GM12878 (cell line): ENCODE measurements around the gene MTO1. TPM values are rescaled to one million over a fixed set of nuclear protein-coding genes. Genes with fewer than 3 reads are reported as not detected.

Experiments
- EZH2 ChIP-seq: IDR thresholded peaks from 2 replicates; pipeline ENCODE4 v1.6.1; 2012; ENCODE audit warnings: low read depth, mild to moderate bottlenecking, control low read depth, inconsistent platforms, low read length, borderline replicate concordance; ENCODE audit not compliant: control insufficient read depth
- KLF5 ChIP-seq: fragments of 450-650 bp; IDR thresholded peaks from 2 replicates; pipeline ENCODE4 v1.6.1; 2014; ENCODE audit warnings: mild to moderate bottlenecking; ENCODE audit not compliant: partially characterized antibody
- MTA3 ChIP-seq: IDR thresholded peaks from 2 replicates; pipeline ENCODE4 v1.6.1; 2012; ENCODE audit warnings: low read length, inconsistent platforms, borderline replicate concordance
- RBBP5 ChIP-seq: fragments of 200-600 bp; sonication (generic); conservative IDR thresholded peaks from 2 replicates; pipeline ENCODE4 v1.6.1; 2016
- SIN3A ChIP-seq: IDR thresholded peaks from 2 replicates; pipeline ENCODE4 v1.6.1; 2012; ENCODE audit warnings: low read depth, low read length, improper control_type of control experiment
- STAT1 ChIP-seq: fragments of 450-650 bp; conservative IDR thresholded peaks from 2 replicates; pipeline ENCODE4 v1.6.1; 2014; ENCODE audit warnings: antibody characterized with exemption, mild to moderate bottlenecking
- SUPT20H ChIP-seq: IDR thresholded peaks from 2 replicates; pipeline ENCODE4 v1.6.1; 2011; ENCODE audit warnings: low read depth, mild to moderate bottlenecking, low read length, moderate library complexity, borderline replicate concordance; ENCODE audit not compliant: control insufficient read depth
- ZNF217 ChIP-seq: fragments of 450-650 bp; IDR thresholded peaks from 2 replicates; pipeline ENCODE4 v1.6.1; 2017; ENCODE audit warnings: antibody characterized with exemption, mild to moderate bottlenecking
- ZNF24 ChIP-seq: fragments of 450-650 bp; IDR thresholded peaks from 2 replicates; pipeline ENCODE4 v1.6.1; 2017; ENCODE audit warnings: antibody characterized with exemption, mild to moderate bottlenecking
- ZNF274 ChIP-seq: IDR thresholded peaks from one replicate; pipeline ENCODE4 v1.8.0; 2011; ENCODE audit not compliant: insufficient read length, insufficient read depth
- polyA plus RNA-seq, 11 experiments: library from polyadenylated mRNA; depleted of rRNA in 4 of 11; unstranded in 6 of 11; stranded (reverse) in 5 of 11; fragments of >200 nt; fragmentation: Nextera tagmentation in 4 of 11; fragmentation: Illumina TruSeq in 1 of 11; extraction: Ambion mirVana in 4 of 11; extraction: Trizol in 1 of 11; gene quantifications; 1 replicate in 1 of 11; 2 replicates in 10 of 11; pipeline versions ENCODE4 v1.2.1 to v1.2.3, GENCODE V29; 2011 to 2016; ENCODE audit warnings: inconsistent platforms in 2 of 11, missing spikeins in 2 of 11, low read depth in 1 of 11
- total RNA-seq, 4 experiments: library from RNA; depleted of rRNA in 3 of 4; stranded (reverse); fragments of >200 nt in 3 of 4; fragmentation: Illumina TruSeq in 1 of 4; extraction: Trizol in 1 of 4; gene quantifications; 2 replicates each; pipeline versions ENCODE4 v1.2.1 to v1.2.3, GENCODE V29; 2013 to 2021
- TF ChIP-seq, protein P1 (sequence below): fragments of 450-650 bp; IDR thresholded peaks from 2 replicates; pipeline ENCODE4 v1.6.1; 2017; ENCODE audit warnings: mild to moderate bottlenecking, moderate library complexity
- TF ChIP-seq, protein P2 (sequence below): fragments of 450-650 bp; IDR thresholded peaks from 2 replicates; pipeline ENCODE4 v1.6.1; 2017; ENCODE audit warnings: mild to moderate bottlenecking, low read depth, inconsistent platforms; ENCODE audit not compliant: poor library complexity, severe bottlenecking
- TF ChIP-seq, protein P3 (sequence below): fragments of 450-650 bp; IDR thresholded peaks from 2 replicates; pipeline ENCODE4 v1.6.1; 2017; ENCODE audit warnings: antibody characterized with exemption, mild to moderate bottlenecking, moderate library complexity
- TF ChIP-seq, protein P4 (sequence below): fragments of 450-650 bp; IDR thresholded peaks from 2 replicates; pipeline ENCODE4 v1.6.1; 2018; ENCODE audit warnings: mild to moderate bottlenecking, low read depth, moderate library complexity; ENCODE audit not compliant: partially characterized antibody
- TF ChIP-seq, protein P5 (sequence below): IDR thresholded peaks from 2 replicates; pipeline ENCODE4 v1.6.1; 2012; ENCODE audit warnings: low read length, inconsistent platforms

Gene MTO1
- total and polyA plus RNA-seq, 10 of the 15 experiments (the other 5 are each of a cell fraction or from before 2014, with no cell fraction given): 24.8 to 53.6 (median 33.1) TPM

DNA sequence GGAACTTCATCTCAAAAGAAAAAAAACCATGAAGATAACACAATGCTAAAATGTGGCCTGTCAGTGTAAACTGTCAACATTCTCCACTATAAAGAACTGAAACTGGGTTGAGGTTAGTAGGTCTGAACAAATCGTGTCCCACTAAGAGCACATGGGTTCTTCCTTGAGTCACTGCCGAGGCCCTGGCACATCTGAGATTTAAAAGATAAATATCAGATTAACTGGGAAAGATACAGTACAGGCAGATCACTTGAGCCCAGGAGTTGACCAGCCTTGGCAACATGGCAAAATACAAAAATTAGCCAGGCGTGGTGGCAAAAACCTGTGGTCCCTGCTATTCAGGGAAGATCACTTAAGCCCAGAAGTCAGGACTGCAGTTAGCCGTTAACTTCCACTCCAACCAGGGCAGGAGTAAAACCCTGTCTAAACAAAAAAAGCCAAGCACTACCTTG lies 53.7 kb downstream of the MTO1 start (continued):
- TF ChIP-seq, protein P1, sequence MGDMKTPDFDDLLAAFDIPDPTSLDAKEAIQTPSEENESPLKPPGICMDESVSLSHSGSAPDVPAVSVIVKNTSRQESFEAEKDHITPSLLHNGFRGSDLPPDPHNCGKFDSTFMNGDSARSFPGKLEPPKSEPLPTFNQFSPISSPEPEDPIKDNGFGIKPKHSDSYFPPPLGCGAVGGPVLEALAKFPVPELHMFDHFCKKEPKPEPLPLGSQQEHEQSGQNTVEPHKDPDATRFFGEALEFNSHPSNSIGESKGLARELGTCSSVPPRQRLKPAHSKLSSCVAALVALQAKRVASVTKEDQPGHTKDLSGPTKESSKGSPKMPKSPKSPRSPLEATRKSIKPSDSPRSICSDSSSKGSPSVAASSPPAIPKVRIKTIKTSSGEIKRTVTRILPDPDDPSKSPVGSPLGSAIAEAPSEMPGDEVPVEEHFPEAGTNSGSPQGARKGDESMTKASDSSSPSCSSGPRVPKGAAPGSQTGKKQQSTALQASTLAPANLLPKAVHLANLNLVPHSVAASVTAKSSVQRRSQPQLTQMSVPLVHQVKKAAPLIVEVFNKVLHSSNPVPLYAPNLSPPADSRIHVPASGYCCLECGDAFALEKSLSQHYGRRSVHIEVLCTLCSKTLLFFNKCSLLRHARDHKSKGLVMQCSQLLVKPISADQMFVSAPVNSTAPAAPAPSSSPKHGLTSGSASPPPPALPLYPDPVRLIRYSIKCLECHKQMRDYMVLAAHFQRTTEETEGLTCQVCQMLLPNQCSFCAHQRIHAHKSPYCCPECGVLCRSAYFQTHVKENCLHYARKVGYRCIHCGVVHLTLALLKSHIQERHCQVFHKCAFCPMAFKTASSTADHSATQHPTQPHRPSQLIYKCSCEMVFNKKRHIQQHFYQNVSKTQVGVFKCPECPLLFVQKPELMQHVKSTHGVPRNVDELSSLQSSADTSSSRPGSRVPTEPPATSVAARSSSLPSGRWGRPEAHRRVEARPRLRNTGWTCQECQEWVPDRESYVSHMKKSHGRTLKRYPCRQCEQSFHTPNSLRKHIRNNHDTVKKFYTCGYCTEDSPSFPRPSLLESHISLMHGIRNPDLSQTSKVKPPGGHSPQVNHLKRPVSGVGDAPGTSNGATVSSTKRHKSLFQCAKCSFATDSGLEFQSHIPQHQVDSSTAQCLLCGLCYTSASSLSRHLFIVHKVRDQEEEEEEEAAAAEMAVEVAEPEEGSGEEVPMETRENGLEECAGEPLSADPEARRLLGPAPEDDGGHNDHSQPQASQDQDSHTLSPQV: no peak
- TF ChIP-seq KLF5 (no peak), ZNF274 (no peak), RBBP5 (no peak), SUPT20H (no peak), MTA3 (no peak), ZNF217 (no peak; the same call in 1 of the 2 replicates), SIN3A (no peak), STAT1 (no peak), ZNF24 (no peak), EZH2 (no peak)
- TF ChIP-seq, protein P2, sequence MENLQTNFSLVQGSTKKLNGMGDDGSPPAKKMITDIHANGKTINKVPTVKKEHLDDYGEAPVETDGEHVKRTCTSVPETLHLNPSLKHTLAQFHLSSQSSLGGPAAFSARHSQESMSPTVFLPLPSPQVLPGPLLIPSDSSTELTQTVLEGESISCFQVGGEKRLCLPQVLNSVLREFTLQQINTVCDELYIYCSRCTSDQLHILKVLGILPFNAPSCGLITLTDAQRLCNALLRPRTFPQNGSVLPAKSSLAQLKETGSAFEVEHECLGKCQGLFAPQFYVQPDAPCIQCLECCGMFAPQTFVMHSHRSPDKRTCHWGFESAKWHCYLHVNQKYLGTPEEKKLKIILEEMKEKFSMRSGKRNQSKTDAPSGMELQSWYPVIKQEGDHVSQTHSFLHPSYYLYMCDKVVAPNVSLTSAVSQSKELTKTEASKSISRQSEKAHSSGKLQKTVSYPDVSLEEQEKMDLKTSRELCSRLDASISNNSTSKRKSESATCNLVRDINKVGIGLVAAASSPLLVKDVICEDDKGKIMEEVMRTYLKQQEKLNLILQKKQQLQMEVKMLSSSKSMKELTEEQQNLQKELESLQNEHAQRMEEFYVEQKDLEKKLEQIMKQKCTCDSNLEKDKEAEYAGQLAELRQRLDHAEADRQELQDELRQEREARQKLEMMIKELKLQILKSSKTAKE: no peak
- TF ChIP-seq, protein P3, sequence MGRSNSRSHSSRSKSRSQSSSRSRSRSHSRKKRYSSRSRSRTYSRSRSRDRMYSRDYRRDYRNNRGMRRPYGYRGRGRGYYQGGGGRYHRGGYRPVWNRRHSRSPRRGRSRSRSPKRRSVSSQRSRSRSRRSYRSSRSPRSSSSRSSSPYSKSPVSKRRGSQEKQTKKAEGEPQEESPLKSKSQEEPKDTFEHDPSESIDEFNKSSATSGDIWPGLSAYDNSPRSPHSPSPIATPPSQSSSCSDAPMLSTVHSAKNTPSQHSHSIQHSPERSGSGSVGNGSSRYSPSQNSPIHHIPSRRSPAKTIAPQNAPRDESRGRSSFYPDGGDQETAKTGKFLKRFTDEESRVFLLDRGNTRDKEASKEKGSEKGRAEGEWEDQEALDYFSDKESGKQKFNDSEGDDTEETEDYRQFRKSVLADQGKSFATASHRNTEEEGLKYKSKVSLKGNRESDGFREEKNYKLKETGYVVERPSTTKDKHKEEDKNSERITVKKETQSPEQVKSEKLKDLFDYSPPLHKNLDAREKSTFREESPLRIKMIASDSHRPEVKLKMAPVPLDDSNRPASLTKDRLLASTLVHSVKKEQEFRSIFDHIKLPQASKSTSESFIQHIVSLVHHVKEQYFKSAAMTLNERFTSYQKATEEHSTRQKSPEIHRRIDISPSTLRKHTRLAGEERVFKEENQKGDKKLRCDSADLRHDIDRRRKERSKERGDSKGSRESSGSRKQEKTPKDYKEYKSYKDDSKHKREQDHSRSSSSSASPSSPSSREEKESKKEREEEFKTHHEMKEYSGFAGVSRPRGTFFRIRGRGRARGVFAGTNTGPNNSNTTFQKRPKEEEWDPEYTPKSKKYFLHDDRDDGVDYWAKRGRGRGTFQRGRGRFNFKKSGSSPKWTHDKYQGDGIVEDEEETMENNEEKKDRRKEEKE: no peak
- TF ChIP-seq, protein P4, sequence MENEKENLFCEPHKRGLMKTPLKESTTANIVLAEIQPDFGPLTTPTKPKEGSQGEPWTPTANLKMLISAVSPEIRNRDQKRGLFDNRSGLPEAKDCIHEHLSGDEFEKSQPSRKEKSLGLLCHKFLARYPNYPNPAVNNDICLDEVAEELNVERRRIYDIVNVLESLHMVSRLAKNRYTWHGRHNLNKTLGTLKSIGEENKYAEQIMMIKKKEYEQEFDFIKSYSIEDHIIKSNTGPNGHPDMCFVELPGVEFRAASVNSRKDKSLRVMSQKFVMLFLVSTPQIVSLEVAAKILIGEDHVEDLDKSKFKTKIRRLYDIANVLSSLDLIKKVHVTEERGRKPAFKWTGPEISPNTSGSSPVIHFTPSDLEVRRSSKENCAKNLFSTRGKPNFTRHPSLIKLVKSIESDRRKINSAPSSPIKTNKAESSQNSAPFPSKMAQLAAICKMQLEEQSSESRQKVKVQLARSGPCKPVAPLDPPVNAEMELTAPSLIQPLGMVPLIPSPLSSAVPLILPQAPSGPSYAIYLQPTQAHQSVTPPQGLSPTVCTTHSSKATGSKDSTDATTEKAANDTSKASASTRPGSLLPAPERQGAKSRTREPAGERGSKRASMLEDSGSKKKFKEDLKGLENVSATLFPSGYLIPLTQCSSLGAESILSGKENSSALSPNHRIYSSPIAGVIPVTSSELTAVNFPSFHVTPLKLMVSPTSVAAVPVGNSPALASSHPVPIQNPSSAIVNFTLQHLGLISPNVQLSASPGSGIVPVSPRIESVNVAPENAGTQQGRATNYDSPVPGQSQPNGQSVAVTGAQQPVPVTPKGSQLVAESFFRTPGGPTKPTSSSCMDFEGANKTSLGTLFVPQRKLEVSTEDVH: no peak
- TF ChIP-seq, protein P5, sequence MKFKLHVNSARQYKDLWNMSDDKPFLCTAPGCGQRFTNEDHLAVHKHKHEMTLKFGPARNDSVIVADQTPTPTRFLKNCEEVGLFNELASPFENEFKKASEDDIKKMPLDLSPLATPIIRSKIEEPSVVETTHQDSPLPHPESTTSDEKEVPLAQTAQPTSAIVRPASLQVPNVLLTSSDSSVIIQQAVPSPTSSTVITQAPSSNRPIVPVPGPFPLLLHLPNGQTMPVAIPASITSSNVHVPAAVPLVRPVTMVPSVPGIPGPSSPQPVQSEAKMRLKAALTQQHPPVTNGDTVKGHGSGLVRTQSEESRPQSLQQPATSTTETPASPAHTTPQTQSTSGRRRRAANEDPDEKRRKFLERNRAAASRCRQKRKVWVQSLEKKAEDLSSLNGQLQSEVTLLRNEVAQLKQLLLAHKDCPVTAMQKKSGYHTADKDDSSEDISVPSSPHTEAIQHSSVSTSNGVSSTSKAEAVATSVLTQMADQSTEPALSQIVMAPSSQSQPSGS: peak; percentile 23
